Keratinocyte (primary cell): ENCODE measurements around the gene TRPM1. TPM values are rescaled to one million over a fixed set of nuclear protein-coding genes. Genes with fewer than 3 reads are reported as not detected.

Experiments
- DNase-seq: peaks from one replicate; pipeline ENCODE4 v3.0.0-alpha.2; 2011; ENCODE audit warnings: low read depth, missing footprints, low spot score
- FAIRE-seq: peaks from 2 replicates; lab custom pipeline; 2011; peaks lifted over from hg19 to GRCh38; lab: Jason Lieb, UNC
- H2AFZ ChIP-seq: 2 replicates; pipeline ENCODE4 v1.6.0; 2012; ENCODE audit warnings: low read length, control low read depth, inconsistent platforms; ENCODE audit not compliant: control insufficient read depth
- H3K27ac ChIP-seq: 2 replicates; pipeline ENCODE4 v1.5.1; 2011; ENCODE audit warnings: low read length; ENCODE audit not compliant: control insufficient read depth, insufficient read depth
- H3K27me3 ChIP-seq: 3 replicates; pipeline ENCODE4 v1.6.0; 2011; ENCODE audit warnings: low read length; ENCODE audit not compliant: control insufficient read depth, insufficient read depth; ENCODE audit errors: extremely low read depth
- H3K36me3 ChIP-seq, 2 experiments: 2 replicates in 1 of 2; 3 replicates in 1 of 2; pipeline ENCODE4 v1.5.1; 2011; ENCODE audit warnings: low read length in 2 of 2, mild to moderate bottlenecking in 1 of 2; ENCODE audit not compliant: control insufficient read depth in 2 of 2, insufficient read depth in 2 of 2; ENCODE audit errors: extremely low read depth in 1 of 2
- H3K4me1 ChIP-seq: 3 replicates; pipeline ENCODE4 v1.5.1; 2011; ENCODE audit warnings: low read length; ENCODE audit not compliant: control insufficient read depth, insufficient read depth; ENCODE audit errors: extremely low read depth
- H3K4me2 ChIP-seq: 3 replicates; pipeline ENCODE4 v1.6.0; 2011; ENCODE audit warnings: low read depth, low read length; ENCODE audit not compliant: control insufficient read depth, insufficient read depth; ENCODE audit errors: extremely low read depth
- H3K4me3 ChIP-seq, 3 experiments: fragments of 200-600 bp in 1 of 3; sonication (generic) in 1 of 3; 2 replicates in 2 of 3; 3 replicates in 1 of 3; pipeline ENCODE4 v1.5.1; 2011 to 2016; ENCODE audit warnings: low read length in 3 of 3, mild to moderate bottlenecking in 3 of 3, control low read depth in 2 of 3, inconsistent platforms in 1 of 3, low read depth in 1 of 3, mixed read lengths in 1 of 3, mixed run types in 1 of 3, moderate library complexity in 1 of 3; ENCODE audit not compliant: control insufficient read depth in 2 of 3, insufficient read depth in 2 of 3; ENCODE audit errors: extremely low read depth in 1 of 3
- H3K79me2 ChIP-seq: 2 replicates; pipeline ENCODE4 v1.6.0; 2012; ENCODE audit warnings: low read length; ENCODE audit not compliant: control insufficient read depth, insufficient read depth
- H3K9ac ChIP-seq: 3 replicates; pipeline ENCODE4 v1.6.0; 2011; ENCODE audit warnings: low read length; ENCODE audit not compliant: control insufficient read depth, insufficient read depth; ENCODE audit errors: extremely low read depth
- H3K9me1 ChIP-seq: 3 replicates; pipeline ENCODE4 v1.6.0; 2011; ENCODE audit warnings: low read length; ENCODE audit not compliant: control insufficient read depth, insufficient read depth; ENCODE audit errors: extremely low read depth
- H3K9me3 ChIP-seq: 2 replicates; pipeline ENCODE4 v1.5.1; 2012; ENCODE audit warnings: low read depth, low read length; ENCODE audit not compliant: control insufficient read depth
- H4K20me1 ChIP-seq: 3 replicates; pipeline ENCODE4 v1.6.0; 2011; ENCODE audit warnings: low read length; ENCODE audit not compliant: control insufficient read depth, insufficient read depth; ENCODE audit errors: extremely low read depth
- EZH2 ChIP-seq: IDR thresholded peaks from one replicate; pipeline ENCODE4 v1.6.1; 2012; ENCODE audit warnings: inconsistent platforms, mild to moderate bottlenecking, low read length, moderate library complexity
- dilution Hi-C: fragments of 300-500 bp; cut with MboI; formaldehyde crosslinking; loops from one replicate; pipeline ENCODE4 v1.7.0; 2020; ENCODE audit warnings: low sequenced_read_pairs; ENCODE audit not compliant: extremely low pct_ligation_motif_present
- polyA plus RNA-seq, 5 experiments: library from polyadenylated mRNA; depleted of rRNA in 3 of 5; stranded (reverse) in 3 of 5; stranded (forward) in 1 of 5; unstranded in 1 of 5; fragments of >200 nt; gene quantifications; 1 replicate in 1 of 5; 2 replicates in 3 of 5; 3 replicates in 1 of 5; pipeline versions ENCODE4 v1.2.1 to v1.2.3, GENCODE V29; 2011 to 2012; ENCODE audit warnings: missing spikeins in 2 of 5, low read depth in 1 of 5, low replicate concordance in 1 of 5
- small RNA-seq, 3 experiments: library from RNA; depleted of rRNA; stranded (forward); fragments of <200 nt; gene quantifications; one replicate each; pipeline ENCODE3, GENCODE V24; 2012; ENCODE audit warnings: low read depth in 3 of 3, low replicate concordance in 1 of 3; ENCODE audit not compliant: insufficient read length in 3 of 3
- TF ChIP-seq, protein P1 (sequence below), 3 experiments: IDR thresholded peaks in 1 of 3; conservative IDR thresholded peaks in 1 of 3; optimal IDR thresholded peaks in 1 of 3; 2 replicates in 2 of 3; 3 replicates in 1 of 3; pipeline versions ENCODE3 to v1.5.1; 2011; ENCODE audit warnings: low read length in 3 of 3, mild to moderate bottlenecking in 3 of 3, moderate library complexity in 2 of 3, control low read depth in 1 of 3, inconsistent platforms in 1 of 3; ENCODE audit not compliant: insufficient read depth in 2 of 3; ENCODE audit errors: extremely low read depth in 1 of 3

Gene TRPM1
- polyA plus RNA-seq, 1 donor (not counting 4 experiments of a cell fraction or from before 2014, with no cell fraction given): 0.17 TPM

DNA sequence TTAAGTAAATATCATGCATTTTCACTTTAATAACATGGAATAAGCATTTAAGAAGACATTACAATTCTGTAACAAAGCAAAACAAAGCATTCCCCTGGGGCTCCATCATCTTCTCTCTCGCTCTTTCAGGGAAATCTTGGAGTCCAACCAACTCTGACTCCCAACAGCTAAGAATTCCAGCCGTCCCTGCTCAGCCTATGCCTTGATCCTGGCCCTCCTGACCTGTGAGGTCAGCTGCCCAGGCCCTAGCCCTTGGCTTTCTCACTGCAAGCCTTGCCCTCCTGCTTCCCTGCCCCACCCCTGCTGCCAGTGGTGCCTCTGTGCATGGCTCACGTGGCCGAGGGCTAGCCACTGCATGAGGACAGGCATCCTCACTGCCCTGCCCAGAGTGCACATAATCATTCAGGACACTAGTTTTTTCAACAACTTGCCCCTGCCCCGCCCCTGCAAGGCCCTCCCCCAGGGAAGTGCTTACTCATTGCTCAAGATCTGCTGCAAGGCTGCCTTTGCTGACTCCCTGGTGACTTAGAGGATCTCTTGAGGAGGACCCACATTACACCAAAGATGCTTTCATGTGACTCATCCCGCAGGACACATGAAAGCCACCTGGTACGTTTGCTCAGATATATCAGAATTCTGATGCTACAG, 147.7 kb downstream of the TRPM1 start:
- Histone ChIP-seq H3K9me1 (no peaks in the 10 kb centered on the region), H3K4me1 (peaks cover 14% of the 10 kb centered on the region), H3K79me2 (no peaks in the 10 kb centered on the region), H3K27ac (peak overlapping the region; percentile 53), H3K9ac (no peak overlapping the region), H3K4me2 (peak overlapping the region; percentile 29), H3K27me3 (no peaks in the 10 kb centered on the region), H3K4me3 (no peak overlapping the region), H2AFZ (no peak overlapping the region), H4K20me1 (no peaks in the 10 kb centered on the region), H3K36me3 (peaks cover 14 to 42% of the 10 kb centered on the region in 2 experiments), H3K9me3 (no peaks in the 10 kb centered on the region)
- peak; percentile 91 for FAIRE-seq
- dilution Hi-C loops: no loop called here
- peak; percentile 96 for DNase-seq
- no peak for TF ChIP-seq EZH2
- TF ChIP-seq, protein P1, sequence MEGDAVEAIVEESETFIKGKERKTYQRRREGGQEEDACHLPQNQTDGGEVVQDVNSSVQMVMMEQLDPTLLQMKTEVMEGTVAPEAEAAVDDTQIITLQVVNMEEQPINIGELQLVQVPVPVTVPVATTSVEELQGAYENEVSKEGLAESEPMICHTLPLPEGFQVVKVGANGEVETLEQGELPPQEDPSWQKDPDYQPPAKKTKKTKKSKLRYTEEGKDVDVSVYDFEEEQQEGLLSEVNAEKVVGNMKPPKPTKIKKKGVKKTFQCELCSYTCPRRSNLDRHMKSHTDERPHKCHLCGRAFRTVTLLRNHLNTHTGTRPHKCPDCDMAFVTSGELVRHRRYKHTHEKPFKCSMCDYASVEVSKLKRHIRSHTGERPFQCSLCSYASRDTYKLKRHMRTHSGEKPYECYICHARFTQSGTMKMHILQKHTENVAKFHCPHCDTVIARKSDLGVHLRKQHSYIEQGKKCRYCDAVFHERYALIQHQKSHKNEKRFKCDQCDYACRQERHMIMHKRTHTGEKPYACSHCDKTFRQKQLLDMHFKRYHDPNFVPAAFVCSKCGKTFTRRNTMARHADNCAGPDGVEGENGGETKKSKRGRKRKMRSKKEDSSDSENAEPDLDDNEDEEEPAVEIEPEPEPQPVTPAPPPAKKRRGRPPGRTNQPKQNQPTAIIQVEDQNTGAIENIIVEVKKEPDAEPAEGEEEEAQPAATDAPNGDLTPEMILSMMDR (optimal IDR thresholded peaks at IDR 0.05 in 1 of 3, IDR thresholded peaks at IDR 0.05 in 1 of 3, conservative IDR thresholded peaks at IDR 0.05 in 1 of 3; ENCODE audit: extremely low read depth in 1 of 3, insufficient read depth in 2 of 3, low read length in 3 of 3): no peak

DNA sequence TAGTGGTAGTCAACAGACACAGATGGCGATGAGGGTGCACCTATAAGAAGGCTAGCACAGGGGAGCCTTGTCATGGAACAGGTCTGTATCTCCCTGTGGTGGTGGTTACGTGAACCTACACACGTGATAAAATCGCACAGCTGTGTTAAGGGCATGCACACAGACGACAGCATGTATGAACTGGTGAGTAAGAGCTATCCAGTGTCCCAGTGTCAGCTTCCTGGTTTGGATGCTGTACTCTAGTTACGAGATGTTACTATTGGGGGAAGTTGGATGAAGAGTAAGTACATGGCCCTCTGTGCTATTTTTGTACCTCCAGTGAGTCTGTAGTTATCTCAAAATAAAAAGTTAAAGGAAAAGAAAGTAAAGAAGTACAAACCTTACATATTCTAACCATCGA, 148.3 kb downstream of the TRPM1 start:
- H3K9me3 ChIP-seq: no peaks in the 10 kb centered on the region
- no peak overlapping the region for H2AFZ ChIP-seq
- H3K27ac ChIP-seq: no peak overlapping the region
- no peak for TF ChIP-seq EZH2
- TF ChIP-seq, protein P1 (optimal IDR thresholded peaks at IDR 0.05 in 1 of 3, IDR thresholded peaks at IDR 0.05 in 1 of 3, conservative IDR thresholded peaks at IDR 0.05 in 1 of 3; ENCODE audit: extremely low read depth in 1 of 3, insufficient read depth in 2 of 3, low read length in 3 of 3): no peak
- H3K9me1 ChIP-seq: no peaks in the 10 kb centered on the region
- no peaks in the 10 kb centered on the region for H3K79me2 ChIP-seq
- no peaks in the 10 kb centered on the region for H3K27me3 ChIP-seq
- FAIRE-seq (no peak), DNase-seq (no peak)
- H4K20me1 ChIP-seq: no peaks in the 10 kb centered on the region
- dilution Hi-C loops: no loop called here
- peaks cover 12 to 42% of the 10 kb centered on the region in 2 experiments for H3K36me3 ChIP-seq
- no peak overlapping the region for H3K4me3 ChIP-seq
- H3K9ac ChIP-seq: no peak overlapping the region
- H3K4me1 ChIP-seq: peaks cover 14% of the 10 kb centered on the region
- no peak overlapping the region for H3K4me2 ChIP-seq

Small RNA genes lying within 50 kb of the gene (small RNA-seq; reads per million reads assigned to genes)
- 0 to 1.7 (median 0) reads per million in 3 experiments for gene MIR211
- 0 reads per million in 3 experiments for gene RNU6-466P

Other genes starting within 250 kb of the TRPM1 start
- gene FAN1, start 197.8 kb downstream of the TRPM1 start, polyA plus RNA-seq: 9.7 to 17.2 TPM (median 16.6 TPM) in 3 replicates
- 10.8 to 16.2 TPM (median 15.5 TPM) in 3 replicates for gene MTMR10, start 110.1 kb downstream of the TRPM1 start, polyA plus RNA-seq
- 42.4 to 66.7 TPM (median 59.8 TPM) in 3 replicates for gene KLF13, start 225.1 kb upstream of the TRPM1 start, polyA plus RNA-seq